ENCODE measurements around the gene APEH.

Gene APEH

GRCh38 chr3:49722896-49723295 is 48.7 kb downstream of the APEH start:
- DNase-seq (ENCODE audit: low read depth), result no peak
- TF ChIP-seq CTCF (conservative IDR thresholded peaks at IDR 0.05; ENCODE audit: low read length), result no peak
- H3K4me3 ChIP-seq (ENCODE audit: low read length), result peak overlapping the region; percentile 100

- no peak for TF ChIP-seq CTCF (conservative IDR thresholded peaks at IDR 0.05; ENCODE audit: low read length)
- peak overlapping the region; percentile 100 for H3K4me3 ChIP-seq (ENCODE audit: low read length)
- DNase-seq (ENCODE audit: low read depth), result peak; percentile 30
Measured at GRCh38 chr3:49723296-49723627, 49.1 kb downstream of the APEH start.

GRCh38 chr3:49723628-49724551 is 49.7 kb downstream of the APEH start, which contains the start of gene GMPPB:
TSS of gene GMPPB (minus strand) at chr3:49723951. CDS start at chr3:49723726, 225 bp downstream.
- no peak for TF ChIP-seq CTCF (conservative IDR thresholded peaks at IDR 0.05; ENCODE audit: low read length)
- peak within 1 kb of the TSS; percentile 100 for H3K4me3 ChIP-seq (ENCODE audit: low read length)
- peak; percentile 97 for DNase-seq (ENCODE audit: low read depth)

- no peak for TF ChIP-seq CTCF (conservative IDR thresholded peaks at IDR 0.05; ENCODE audit: low read length)
- DNase-seq (ENCODE audit: low read depth), result no peak
- peak overlapping the region; percentile 64 for H3K4me3 ChIP-seq (ENCODE audit: low read length)
Measured at GRCh38 chr3:49724586-49724985, 50.4 kb downstream of the APEH start.

GRCh38 chr3:49725906-49726681 is 51.9 kb downstream of the APEH start:
- no peak for DNase-seq (ENCODE audit: low read depth)
- H3K4me3 ChIP-seq (ENCODE audit: low read length), result no peak overlapping the region
- no peak for TF ChIP-seq CTCF (conservative IDR thresholded peaks at IDR 0.05; ENCODE audit: low read length)

GRCh38 chr3:49727154-49727923 is 53.2 kb downstream of the APEH start:
- H3K4me3 ChIP-seq (ENCODE audit: low read length), result no peak overlapping the region
- TF ChIP-seq CTCF (conservative IDR thresholded peaks at IDR 0.05; ENCODE audit: low read length), result no peak
- no peak for DNase-seq (ENCODE audit: low read depth)

Data from AG10803 (cell line).